Measurements from ENCODE around the gene PRIMA1. TPM values are rescaled to one million over a fixed set of nuclear protein-coding genes. Genes with fewer than 3 reads are reported as not detected.

PRIMA1 gene
- total RNA-seq, 1 experiment from 2014 or later: 0.26 TPM

GRCh38 chr14:93720981-93721483, 67.3 kb downstream of the PRIMA1 start:
- ChIA-PET POLR2A (no interaction called here), CTCF (no interaction called here)
- in situ Hi-C loops (cut with HindIII; ENCODE audit: low pct_unique_long_range_greater_than_20kb, low sequenced_read_pairs) (no loop called here), intact Hi-C loops (cut with micrococcal nuclease; ENCODE audit: unreplicated experiment) (no loop called here)
- TF ChIP-seq POLR2AphosphoS5 (IDR thresholded peaks at IDR 0.05; ENCODE audit: low read depth, low read length) (no peak), TCF7L2 (IDR thresholded peaks at IDR 0.05; ENCODE audit: low read depth, low read length) (no peak), CTCF (IDR thresholded peaks at IDR 0.05) (no peak), SIN3A (IDR thresholded peaks at IDR 0.05; ENCODE audit: borderline replicate concordance, insufficient read depth, low read depth, low read length) (no peak), REST (IDR thresholded peaks at IDR 0.05; ENCODE audit: insufficient read depth in 1 of 2, low read depth in 2 of 2, low read length in 1 of 2) (no peak)
- H3K27ac ChIP-seq (ENCODE audit: low read length): no peak overlapping the region
- no peaks in the 10 kb centered on the region for H3K4me1 ChIP-seq (ENCODE audit: control insufficient read depth, insufficient read depth, low read length)
- H3K9me3 ChIP-seq (ENCODE audit: control insufficient read depth, insufficient read depth, low read depth, low read length): no peaks in the 10 kb centered on the region
- H3K36me3 ChIP-seq (ENCODE audit: control insufficient read depth, insufficient read depth, low read length): no peaks in the 10 kb centered on the region
- ATAC-seq: no peak
- BruUV-seq (replicated peaks): no TSS peak
- H3K4me3 ChIP-seq (ENCODE audit: low read depth in 2 of 2, low read length in 2 of 2): no peak overlapping the region
- H3K27me3 ChIP-seq (ENCODE audit: control insufficient read depth, insufficient read depth, low read length): no peaks in the 10 kb centered on the region
- no peak for DNase-seq (ENCODE audit: low read depth, low spot score)

- in situ Hi-C loops (cut with HindIII; ENCODE audit: low pct_unique_long_range_greater_than_20kb, low sequenced_read_pairs) (no loop called here), intact Hi-C loops (cut with micrococcal nuclease; ENCODE audit: unreplicated experiment) (no loop called here)
- H3K9me3 ChIP-seq (ENCODE audit: control insufficient read depth, insufficient read depth, low read depth, low read length): no peaks in the 10 kb centered on the region
- TF ChIP-seq REST (IDR thresholded peaks at IDR 0.05; ENCODE audit: insufficient read depth in 1 of 2, low read depth in 2 of 2, low read length in 1 of 2) (no peak), POLR2AphosphoS5 (IDR thresholded peaks at IDR 0.05; ENCODE audit: low read depth, low read length) (no peak), TCF7L2 (IDR thresholded peaks at IDR 0.05; ENCODE audit: low read depth, low read length) (no peak), SIN3A (IDR thresholded peaks at IDR 0.05; ENCODE audit: borderline replicate concordance, insufficient read depth, low read depth, low read length) (no peak), CTCF (IDR thresholded peaks at IDR 0.05) (no peak)
- no peak overlapping the region for H3K4me3 ChIP-seq (ENCODE audit: low read depth in 2 of 2, low read length in 2 of 2)
- no peaks in the 10 kb centered on the region for H3K27me3 ChIP-seq (ENCODE audit: control insufficient read depth, insufficient read depth, low read length)
- POLR2A ChIA-PET: no interaction called here
- CTCF ChIA-PET: no interaction called here
- no TSS peak for BruUV-seq (replicated peaks)
- DNase-seq (ENCODE audit: low read depth, low spot score): no peak
- no peaks in the 10 kb centered on the region for H3K36me3 ChIP-seq (ENCODE audit: control insufficient read depth, insufficient read depth, low read length)
- ATAC-seq: no peak
- no peak overlapping the region for H3K27ac ChIP-seq (ENCODE audit: low read length)
- no peaks in the 10 kb centered on the region for H3K4me1 ChIP-seq (ENCODE audit: control insufficient read depth, insufficient read depth, low read length)
Observed at GRCh38 chr14:93720076-93720815, 68.0 kb downstream of the PRIMA1 start.

Data from Panc1 (cell line).